Panc1 (cell line): ENCODE results near the gene NUMB. TPM values are rescaled to one million over a fixed set of nuclear protein-coding genes. Genes with fewer than 3 reads are reported as not detected.

ENCODE experiments used
- ATAC-seq: fragments of 200-7000 bp; cut with Tn5 transposase; 2 replicates; pipeline ENCODE4 v1.9.1; 2020; ENCODE audit warnings: mild to moderate bottlenecking, moderate library complexity
- BruUV-seq: library from RNA; stranded (reverse); fragments of 400-500 nt; replicated peaks from 2 replicates; lab custom pipeline; 2021; lab: Mats Ljungman, UMichigan
- CTCF ChIA-PET: fragments of 300-600 bp; sonication (Branson Sonifier 250); formaldehyde crosslinking; loops from one replicate; lab custom pipeline; 2022; ENCODE audit warnings: antibody characterized with exemption; lab: Charles Lee
- POLR2A ChIA-PET: fragments of 300-600 bp; sonication (Branson Sonifier 250); formaldehyde crosslinking; loops from one replicate; lab custom pipeline; 2022; ENCODE audit warnings: antibody characterized with exemption; lab: Charles Lee
- DNase-seq: peaks from one replicate; pipeline ENCODE4 v3.0.0-alpha.2; 2010; ENCODE audit warnings: low read depth, low spot score
- H3K27ac ChIP-seq: 2 replicates; pipeline ENCODE4 v1.5.1; 2011; ENCODE audit warnings: mild to moderate bottlenecking, low read length, inconsistent platforms
- H3K27me3 ChIP-seq: fragments of 200-500 bp; sonication (Bioruptor generic); 2 replicates; pipeline ENCODE4 v1.6.0; 2014; ENCODE audit warnings: low read length, inconsistent platforms; ENCODE audit not compliant: control insufficient read depth, insufficient read depth
- H3K36me3 ChIP-seq: fragments of 200-500 bp; sonication (Bioruptor generic); 2 replicates; pipeline ENCODE4 v1.5.1; 2014; ENCODE audit warnings: inconsistent platforms, mild to moderate bottlenecking, low read length, moderate library complexity; ENCODE audit not compliant: control insufficient read depth, insufficient read depth
- H3K4me1 ChIP-seq: 2 replicates; pipeline ENCODE4 v1.5.1; 2011; ENCODE audit warnings: inconsistent platforms, mild to moderate bottlenecking, low read length, moderate library complexity; ENCODE audit not compliant: control insufficient read depth, insufficient read depth
- H3K4me3 ChIP-seq, 2 experiments: 2 replicates each; pipeline ENCODE4 v1.5.1; 2011 to 2012; ENCODE audit warnings: low read depth in 2 of 2, low read length in 2 of 2, mild to moderate bottlenecking in 2 of 2, inconsistent platforms in 1 of 2, moderate library complexity in 1 of 2
- H3K9me3 ChIP-seq: fragments of 200-500 bp; sonication (Bioruptor generic); 2 replicates; pipeline ENCODE4 v1.5.1; 2014; ENCODE audit warnings: low read depth, mild to moderate bottlenecking, inconsistent platforms, low read length, moderate library complexity; ENCODE audit not compliant: control insufficient read depth, insufficient read depth
- CTCF ChIP-seq: fragments of 450-650 bp; IDR thresholded peaks from 2 replicates; pipeline ENCODE4 v1.5.1; 2017; ENCODE audit warnings: mild to moderate bottlenecking
- POLR2AphosphoS5 ChIP-seq: IDR thresholded peaks from 2 replicates; pipeline ENCODE4 v1.6.1; 2012; ENCODE audit warnings: mild to moderate bottlenecking, low read depth, low read length, moderate library complexity
- SIN3A ChIP-seq: IDR thresholded peaks from 2 replicates; pipeline ENCODE4 v1.6.1; 2012; ENCODE audit warnings: low read depth, mild to moderate bottlenecking, low read length, moderate library complexity, borderline replicate concordance; ENCODE audit not compliant: insufficient read depth
- TCF7L2 ChIP-seq: IDR thresholded peaks from 2 replicates; pipeline ENCODE4 v1.6.1; 2011; ENCODE audit warnings: mild to moderate bottlenecking, low read depth, low read length, inconsistent platforms
- in situ Hi-C: cut with HindIII; loops from 2 replicates; pipeline ENCODE4 v1.10.0; 2016; ENCODE audit warnings: low sequenced_read_pairs, low pct_unique_long_range_greater_than_20kb
- intact Hi-C: fragments of 100-400 bp; cut with micrococcal nuclease; formaldehyde crosslinking; loops from one replicate; pipeline ENCODE4 v1.10.0; 2022; ENCODE audit not compliant: unreplicated experiment
- total RNA-seq: library from RNA; stranded (reverse); gene quantifications from one replicate; pipeline ENCODE4 v1.2.1, GENCODE V29; 2021; ENCODE audit not compliant: unreplicated experiment
- TF ChIP-seq, protein P1 (sequence below), 2 experiments: IDR thresholded peaks; 2 replicates each; pipeline ENCODE4 v1.6.1; 2011 to 2012; ENCODE audit warnings: low read depth in 2 of 2, control low read depth in 1 of 2, low read length in 1 of 2, mild to moderate bottlenecking in 1 of 2, moderate library complexity in 1 of 2; ENCODE audit not compliant: insufficient read depth in 1 of 2

NUMB gene
- total RNA-seq, 1 experiment from 2014 or later: 51.5 TPM

- DNase-seq: no peak
- Histone ChIP-seq H3K4me1 (no peaks in the 10 kb centered on the region), H3K36me3 (no peaks in the 10 kb centered on the region), H3K27ac (no peak overlapping the region), H3K9me3 (no peaks in the 10 kb centered on the region), H3K27me3 (no peaks in the 10 kb centered on the region), H3K4me3 (no peak overlapping the region)
- no peak for ATAC-seq
- intact Hi-C loops (no loop called here), in situ Hi-C loops (no loop called here)
- ChIA-PET CTCF (no interaction called here), POLR2A (no interaction called here)
- BruUV-seq: no TSS peak
- no peak for TF ChIP-seq SIN3A
- TF ChIP-seq, protein P1, sequence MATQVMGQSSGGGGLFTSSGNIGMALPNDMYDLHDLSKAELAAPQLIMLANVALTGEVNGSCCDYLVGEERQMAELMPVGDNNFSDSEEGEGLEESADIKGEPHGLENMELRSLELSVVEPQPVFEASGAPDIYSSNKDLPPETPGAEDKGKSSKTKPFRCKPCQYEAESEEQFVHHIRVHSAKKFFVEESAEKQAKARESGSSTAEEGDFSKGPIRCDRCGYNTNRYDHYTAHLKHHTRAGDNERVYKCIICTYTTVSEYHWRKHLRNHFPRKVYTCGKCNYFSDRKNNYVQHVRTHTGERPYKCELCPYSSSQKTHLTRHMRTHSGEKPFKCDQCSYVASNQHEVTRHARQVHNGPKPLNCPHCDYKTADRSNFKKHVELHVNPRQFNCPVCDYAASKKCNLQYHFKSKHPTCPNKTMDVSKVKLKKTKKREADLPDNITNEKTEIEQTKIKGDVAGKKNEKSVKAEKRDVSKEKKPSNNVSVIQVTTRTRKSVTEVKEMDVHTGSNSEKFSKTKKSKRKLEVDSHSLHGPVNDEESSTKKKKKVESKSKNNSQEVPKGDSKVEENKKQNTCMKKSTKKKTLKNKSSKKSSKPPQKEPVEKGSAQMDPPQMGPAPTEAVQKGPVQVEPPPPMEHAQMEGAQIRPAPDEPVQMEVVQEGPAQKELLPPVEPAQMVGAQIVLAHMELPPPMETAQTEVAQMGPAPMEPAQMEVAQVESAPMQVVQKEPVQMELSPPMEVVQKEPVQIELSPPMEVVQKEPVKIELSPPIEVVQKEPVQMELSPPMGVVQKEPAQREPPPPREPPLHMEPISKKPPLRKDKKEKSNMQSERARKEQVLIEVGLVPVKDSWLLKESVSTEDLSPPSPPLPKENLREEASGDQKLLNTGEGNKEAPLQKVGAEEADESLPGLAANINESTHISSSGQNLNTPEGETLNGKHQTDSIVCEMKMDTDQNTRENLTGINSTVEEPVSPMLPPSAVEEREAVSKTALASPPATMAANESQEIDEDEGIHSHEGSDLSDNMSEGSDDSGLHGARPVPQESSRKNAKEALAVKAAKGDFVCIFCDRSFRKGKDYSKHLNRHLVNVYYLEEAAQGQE (IDR thresholded peaks at IDR 0.05; ENCODE audit: insufficient read depth in 1 of 2, low read depth in 2 of 2, low read length in 1 of 2): no peak
- no peak for TF ChIP-seq POLR2AphosphoS5
- TF ChIP-seq TCF7L2: no peak
- no peak for TF ChIP-seq CTCF
Observed at GRCh38 chr14:73344319-73344718, 114.0 kb downstream of the NUMB start.

GRCh38 chr14:73342670-73343069 is 115.7 kb downstream of the NUMB start:
- in situ Hi-C loops (no loop called here), intact Hi-C loops (no loop called here)
- H3K27ac ChIP-seq: no peak overlapping the region
- no peaks in the 10 kb centered on the region for H3K9me3 ChIP-seq
- no peaks in the 10 kb centered on the region for H3K4me1 ChIP-seq
- TF ChIP-seq SIN3A (no peak), POLR2AphosphoS5 (no peak)
- TF ChIP-seq, protein P1 (IDR thresholded peaks at IDR 0.05; ENCODE audit: insufficient read depth in 1 of 2, low read depth in 2 of 2, low read length in 1 of 2): no peak
- POLR2A ChIA-PET: no interaction called here
- ATAC-seq: no peak
- no peaks in the 10 kb centered on the region for H3K27me3 ChIP-seq
- no TSS peak for BruUV-seq
- CTCF ChIA-PET: no interaction called here
- no peaks in the 10 kb centered on the region for H3K36me3 ChIP-seq
- no peak overlapping the region for H3K4me3 ChIP-seq
- DNase-seq: no peak
